IMR-90 (cell line): ENCODE measurements around the gene TBX15. TPM values are rescaled to one million over a fixed set of nuclear protein-coding genes. Genes with fewer than 3 reads are reported as not detected.

ENCODE experiments used
- ATAC-seq: fragments of 200-7000 bp; cut with Tn5 transposase; 2 replicates; pipeline ENCODE4 v1.9.1; 2020; ENCODE audit warnings: low read depth, mild to moderate bottlenecking, moderate library complexity
- BruUV-seq: library from RNA; stranded (reverse); fragments of 400-500 nt; replicated peaks from 2 replicates; lab custom pipeline; 2021; lab: Mats Ljungman, UMichigan
- CTCF ChIA-PET: fragments of 300-600 bp; formaldehyde crosslinking; extraction: SDS; loops from one replicate; lab custom pipeline; 2021; ENCODE audit warnings: antibody characterized with exemption; lab: Yijun Ruan, JAX
- POLR2A ChIA-PET: fragments of 300-600 bp; sonication (Branson Sonifier 250); formaldehyde crosslinking; loops from one replicate; lab custom pipeline; 2022; ENCODE audit warnings: antibody characterized with exemption; ENCODE audit not compliant: unreplicated experiment; lab: Charles Lee
- DNase-seq: peaks from one replicate; pipeline ENCODE4 v3.0.0; 2013
- H2AFZ ChIP-seq: replicated peaks from 2 replicates; pipeline ENCODE3; 2013; ENCODE audit warnings: low read length, mild to moderate bottlenecking; ENCODE audit not compliant: poor library complexity
- H2AK5ac ChIP-seq: 2 replicates; pipeline ENCODE4 v1.6.1; 2013; ENCODE audit warnings: low read depth, low read length, inconsistent platforms
- H2AK9ac ChIP-seq: replicated peaks from 2 replicates; pipeline ENCODE3; 2013; ENCODE audit warnings: mild to moderate bottlenecking, low read depth, low read length, moderate library complexity; ENCODE audit not compliant: poor library complexity
- H2BK120ac ChIP-seq: 2 replicates; pipeline ENCODE4 v1.6.1; 2013; ENCODE audit warnings: low read depth, low read length, inconsistent platforms
- H2BK15ac ChIP-seq: 3 replicates; pipeline ENCODE4 v1.6.1; 2013; ENCODE audit warnings: low read depth, low read length, inconsistent platforms
- H2BK20ac ChIP-seq: 2 replicates; pipeline ENCODE4 v1.6.1; 2013; ENCODE audit warnings: low read depth, mild to moderate bottlenecking, inconsistent platforms, low read length, moderate library complexity
- H2BK5ac ChIP-seq: 2 replicates; pipeline ENCODE4 v1.6.1; 2013; ENCODE audit warnings: mild to moderate bottlenecking, low read depth, low read length, inconsistent platforms; ENCODE audit not compliant: poor library complexity, severe bottlenecking
- H3K14ac ChIP-seq: replicated peaks from 2 replicates; pipeline ENCODE4 v1.6.1; 2013; ENCODE audit warnings: low read depth, low read length, inconsistent platforms
- H3K18ac ChIP-seq: 2 replicates; pipeline ENCODE4 v1.6.1; 2013; ENCODE audit warnings: low read depth, low read length, control low read depth
- H3K23ac ChIP-seq: 2 replicates; pipeline ENCODE4 v1.6.1; 2013; ENCODE audit warnings: low read depth, low read length, inconsistent platforms
- H3K27ac ChIP-seq: 2 replicates; pipeline ENCODE4 v1.5.1; 2013; ENCODE audit warnings: mild to moderate bottlenecking, control low read depth, low read length; ENCODE audit not compliant: insufficient read depth
- H3K27me3 ChIP-seq: 2 replicates; pipeline ENCODE4 v1.6.1; 2013; ENCODE audit warnings: low read length; ENCODE audit not compliant: control insufficient read depth, insufficient read depth
- H3K36me3 ChIP-seq: 2 replicates; pipeline ENCODE4 v1.6.1; 2013; ENCODE audit warnings: low read length, mixed read lengths; ENCODE audit not compliant: control insufficient read depth, insufficient read depth
- H3K4ac ChIP-seq: 2 replicates; pipeline ENCODE4 v1.6.1; 2013; ENCODE audit warnings: low read depth, low read length, inconsistent platforms
- H3K4me1 ChIP-seq: 2 replicates; pipeline ENCODE4 v1.6.1; 2013; ENCODE audit warnings: low read length, mixed read lengths; ENCODE audit not compliant: control insufficient read depth, insufficient read depth
- H3K4me2 ChIP-seq: 2 replicates; pipeline ENCODE4 v1.6.1; 2013; ENCODE audit warnings: low read depth, mild to moderate bottlenecking, control low read depth, low read length, moderate library complexity
- H3K4me3 ChIP-seq: 2 replicates; pipeline ENCODE4 v1.5.1; 2013; ENCODE audit warnings: low read depth, mild to moderate bottlenecking, control low read depth, low read length, moderate library complexity; ENCODE audit not compliant: insufficient read depth
- H3K56ac ChIP-seq: 2 replicates; pipeline ENCODE4 v1.6.1; 2013; ENCODE audit warnings: low read length, inconsistent platforms; ENCODE audit not compliant: insufficient read depth; ENCODE audit errors: extremely low read depth
- H3K79me1 ChIP-seq, 2 experiments: 2 replicates each; pipeline ENCODE4 v1.6.1; 2013; ENCODE audit warnings: low read length in 2 of 2, inconsistent platforms in 1 of 2, low read depth in 1 of 2
- H3K9ac ChIP-seq: 2 replicates; pipeline ENCODE4 v1.6.1; 2013; ENCODE audit warnings: low read depth, low read length, control low read depth
- H3K9me1 ChIP-seq: 2 replicates; pipeline ENCODE4 v1.6.1; 2013; ENCODE audit warnings: low read length, inconsistent platforms; ENCODE audit not compliant: insufficient read depth
- H3K9me3 ChIP-seq: 2 replicates; pipeline ENCODE4 v1.6.1; 2013; ENCODE audit warnings: low read length; ENCODE audit not compliant: control insufficient read depth, insufficient read depth
- H4K20me1 ChIP-seq: 2 replicates; pipeline ENCODE4 v1.6.1; 2013; ENCODE audit warnings: low read length, inconsistent platforms; ENCODE audit not compliant: insufficient read depth
- H4K5ac ChIP-seq: 2 replicates; pipeline ENCODE4 v1.6.1; 2013; ENCODE audit warnings: mild to moderate bottlenecking, low read depth, low read length, control low read depth
- H4K8ac ChIP-seq, 2 experiments: 2 replicates each; pipeline ENCODE4 v1.6.1; 2013; ENCODE audit warnings: low read depth in 2 of 2, low read length in 2 of 2, control low read depth in 1 of 2, inconsistent platforms in 1 of 2
- H4K91ac ChIP-seq: 2 replicates; pipeline ENCODE4 v1.6.1; 2013; ENCODE audit warnings: low read depth, low read length, inconsistent platforms; ENCODE audit not compliant: insufficient read depth
- BHLHE40 ChIP-seq: fragments of 150-350 bp; IDR thresholded peaks from 2 replicates; pipeline ENCODE4 v1.6.1; 2016; ENCODE audit warnings: mild to moderate bottlenecking, low read depth, low read length
- CEBPB ChIP-seq: IDR thresholded peaks from 2 replicates; pipeline ENCODE4 v1.6.1; 2012; ENCODE audit warnings: low read depth, low read length, improper control_type of control experiment
- CHD1 ChIP-seq: IDR thresholded peaks from 2 replicates; pipeline ENCODE4 v1.6.1; 2012; ENCODE audit warnings: low read depth, low read length, improper control_type of control experiment
- FOS ChIP-seq: fragments of 150-350 bp; IDR thresholded peaks from 2 replicates; pipeline ENCODE4 v1.6.1; 2016; ENCODE audit warnings: low read depth, low read length
- MAFK ChIP-seq: IDR thresholded peaks from 2 replicates; pipeline ENCODE4 v1.6.1; 2012; ENCODE audit warnings: low read depth, low read length, improper control_type of control experiment
- MAZ ChIP-seq: IDR thresholded peaks from 2 replicates; pipeline ENCODE4 v1.6.1; 2012; ENCODE audit warnings: low read depth, mild to moderate bottlenecking, low read length, improper control_type of control experiment, moderate library complexity, borderline replicate concordance
- MXI1 ChIP-seq: IDR thresholded peaks from 2 replicates; pipeline ENCODE4 v1.6.1; 2012; ENCODE audit warnings: low read depth, mild to moderate bottlenecking, low read length, moderate library complexity, borderline replicate concordance
- NFE2L2 ChIP-seq: fragments of 150-350 bp; IDR thresholded peaks from 2 replicates; pipeline ENCODE4 v1.6.1; 2016; ENCODE audit warnings: low read depth, mild to moderate bottlenecking, low read length
- POLR2A ChIP-seq: IDR thresholded peaks from 2 replicates; pipeline ENCODE4 v1.6.1; 2012; ENCODE audit warnings: mild to moderate bottlenecking, low read depth, low read length
- RAD21 ChIP-seq: IDR thresholded peaks from 2 replicates; pipeline ENCODE4 v1.6.1; 2012; ENCODE audit warnings: low read length, improper control_type of control experiment
- RCOR1 ChIP-seq: IDR thresholded peaks from 2 replicates; pipeline ENCODE4 v1.6.1; 2012; ENCODE audit warnings: mild to moderate bottlenecking, low read length, improper control_type of control experiment; ENCODE audit not compliant: insufficient replicate concordance
- RFX5 ChIP-seq: IDR thresholded peaks from 2 replicates; pipeline ENCODE4 v1.8.0; 2012; ENCODE audit warnings: low read depth, mild to moderate bottlenecking, low read length, moderate library complexity
- SMC3 ChIP-seq: fragments of 150-350 bp; IDR thresholded peaks from 2 replicates; pipeline ENCODE4 v1.6.1; 2016; ENCODE audit warnings: low read depth, mild to moderate bottlenecking, antibody characterized with exemption, low read length, moderate library complexity
- USF2 ChIP-seq: fragments of 150-350 bp; IDR thresholded peaks from 2 replicates; pipeline ENCODE4 v1.6.1; 2017; ENCODE audit warnings: mild to moderate bottlenecking, antibody characterized with exemption, low read length, low read depth
- WGBS, 2 experiments: methylation state at CpG; one replicate each; pipeline versions ENCODE4 v1.1.5 to v1.1.7; 2013; ENCODE audit warnings: missing lambda C conversion rate in 2 of 2; ENCODE audit not compliant: insufficient read length in 1 of 2; ENCODE audit errors: extremely low coverage in 2 of 2; 5-methylcytosine and 5-hydroxymethylcytosine counted together
- dilution Hi-C: fragments of 300-500 bp; cut with HindIII; formaldehyde crosslinking; loops from one replicate; pipeline ENCODE4 v1.14.3; 2018; ENCODE audit warnings: low sequenced_read_pairs; ENCODE audit not compliant: unreplicated experiment
- in situ Hi-C: fragments of 300-500 bp; cut with MboI; formaldehyde crosslinking; loops from 3 replicates; pipeline ENCODE4 v1.14.3; 2019; ENCODE audit warnings: low sequenced_read_pairs, inconsistent platforms, mixed read lengths
- intact Hi-C: fragments of 100-400 bp; cut with micrococcal nuclease; formaldehyde crosslinking; loops from 2 replicates; pipeline ENCODE4 v1.10.0; 2022
- polyA plus RNA-seq, 3 experiments: library from polyadenylated mRNA; depleted of rRNA; stranded (reverse); fragments of >200 nt; gene quantifications; 2 replicates each; pipeline ENCODE4 v1.2.3, GENCODE V29; 2012; ENCODE audit warnings: low replicate concordance in 1 of 3
- total RNA-seq: library from RNA; depleted of rRNA; stranded (reverse); fragments of >200 nt; gene quantifications from 2 replicates; pipeline ENCODE4 v1.2.3, GENCODE V29; 2012
- TF ChIP-seq, protein P1 (sequence below): fragments of 150-350 bp; IDR thresholded peaks from 2 replicates; pipeline ENCODE4 v1.6.1; 2016; ENCODE audit warnings: low read depth, mild to moderate bottlenecking, low read length, moderate library complexity, borderline replicate concordance
- TF ChIP-seq, protein P2 (sequence below): conservative IDR thresholded peaks from 2 replicates; pipeline ENCODE4 v1.5.1; 2012; ENCODE audit warnings: mild to moderate bottlenecking, low read depth, low read length, improper control_type of control experiment

Gene TBX15
- total and polyA plus RNA-seq, 2 of the 4 experiments (the other 2 are of a cell fraction) = not detected

DNA sequence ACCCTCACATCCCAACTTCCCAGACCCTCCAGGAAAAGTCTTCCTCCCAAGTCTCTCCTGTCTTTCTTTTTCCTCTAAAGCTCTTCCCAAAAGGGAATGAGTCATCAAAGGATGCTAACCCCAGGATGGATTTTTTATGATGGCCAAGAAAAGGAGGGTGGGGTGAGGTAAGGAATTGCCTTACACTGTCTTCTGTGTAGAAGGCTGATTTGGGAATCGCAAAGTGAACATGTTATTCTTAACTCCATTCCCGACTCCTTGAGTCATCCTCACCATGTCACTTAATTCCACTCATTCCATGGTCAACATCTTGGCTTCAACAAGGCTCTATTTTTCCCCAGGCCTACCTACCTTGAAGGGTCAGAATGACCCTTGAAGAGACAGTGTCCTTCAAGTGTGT, 44.0 kb downstream of the TBX15 start:
- in situ Hi-C loops (no loop called here), intact Hi-C loops (no loop called here), dilution Hi-C loops (no loop called here)
- no peak overlapping the region for H2AK9ac ChIP-seq
- no peak overlapping the region for H4K8ac ChIP-seq
- no CpG with 5 or more reads among the region's 2 CpGs for WGBS, 2 experiments
- no peak overlapping the region for H4K91ac ChIP-seq
- no peak overlapping the region for H2BK15ac ChIP-seq
- ATAC-seq (no peak), DNase-seq (no peak)
- H3K4me2 ChIP-seq = no peak overlapping the region
- no peak overlapping the region for H3K4me3 ChIP-seq
- no peak overlapping the region for H3K14ac ChIP-seq
- no peaks in the 10 kb centered on the region for H3K79me1 ChIP-seq
- H3K9me3 ChIP-seq = no peaks in the 10 kb centered on the region
- TF ChIP-seq MAZ = no peak
- no peak for TF ChIP-seq MXI1
- TF ChIP-seq NFE2L2 = no peak
- no peak for TF ChIP-seq USF2
- no peak for TF ChIP-seq RAD21
- no peak for TF ChIP-seq MAFK
- no peak for TF ChIP-seq RFX5
- TF ChIP-seq, protein P1, sequence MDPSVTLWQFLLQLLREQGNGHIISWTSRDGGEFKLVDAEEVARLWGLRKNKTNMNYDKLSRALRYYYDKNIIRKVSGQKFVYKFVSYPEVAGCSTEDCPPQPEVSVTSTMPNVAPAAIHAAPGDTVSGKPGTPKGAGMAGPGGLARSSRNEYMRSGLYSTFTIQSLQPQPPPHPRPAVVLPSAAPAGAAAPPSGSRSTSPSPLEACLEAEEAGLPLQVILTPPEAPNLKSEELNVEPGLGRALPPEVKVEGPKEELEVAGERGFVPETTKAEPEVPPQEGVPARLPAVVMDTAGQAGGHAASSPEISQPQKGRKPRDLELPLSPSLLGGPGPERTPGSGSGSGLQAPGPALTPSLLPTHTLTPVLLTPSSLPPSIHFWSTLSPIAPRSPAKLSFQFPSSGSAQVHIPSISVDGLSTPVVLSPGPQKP = no peak
- TF ChIP-seq CEBPB = no peak
- no peak for TF ChIP-seq FOS
- no peak for TF ChIP-seq SMC3
- TF ChIP-seq BHLHE40 = no peak
- TF ChIP-seq, protein P2, sequence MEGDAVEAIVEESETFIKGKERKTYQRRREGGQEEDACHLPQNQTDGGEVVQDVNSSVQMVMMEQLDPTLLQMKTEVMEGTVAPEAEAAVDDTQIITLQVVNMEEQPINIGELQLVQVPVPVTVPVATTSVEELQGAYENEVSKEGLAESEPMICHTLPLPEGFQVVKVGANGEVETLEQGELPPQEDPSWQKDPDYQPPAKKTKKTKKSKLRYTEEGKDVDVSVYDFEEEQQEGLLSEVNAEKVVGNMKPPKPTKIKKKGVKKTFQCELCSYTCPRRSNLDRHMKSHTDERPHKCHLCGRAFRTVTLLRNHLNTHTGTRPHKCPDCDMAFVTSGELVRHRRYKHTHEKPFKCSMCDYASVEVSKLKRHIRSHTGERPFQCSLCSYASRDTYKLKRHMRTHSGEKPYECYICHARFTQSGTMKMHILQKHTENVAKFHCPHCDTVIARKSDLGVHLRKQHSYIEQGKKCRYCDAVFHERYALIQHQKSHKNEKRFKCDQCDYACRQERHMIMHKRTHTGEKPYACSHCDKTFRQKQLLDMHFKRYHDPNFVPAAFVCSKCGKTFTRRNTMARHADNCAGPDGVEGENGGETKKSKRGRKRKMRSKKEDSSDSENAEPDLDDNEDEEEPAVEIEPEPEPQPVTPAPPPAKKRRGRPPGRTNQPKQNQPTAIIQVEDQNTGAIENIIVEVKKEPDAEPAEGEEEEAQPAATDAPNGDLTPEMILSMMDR = no peak
- TF ChIP-seq RCOR1 = no peak
- no peak for TF ChIP-seq CHD1
- TF ChIP-seq POLR2A = no peak
- CTCF ChIA-PET = no interaction called here
- no peak overlapping the region for H3K23ac ChIP-seq
- H3K4ac ChIP-seq = no peak overlapping the region
- H3K18ac ChIP-seq = no peak overlapping the region
- POLR2A ChIA-PET = no interaction called here
- no peaks in the 10 kb centered on the region for H3K36me3 ChIP-seq
- no peaks in the 10 kb centered on the region for H3K4me1 ChIP-seq
- H3K27ac ChIP-seq = no peak overlapping the region
- H2BK120ac ChIP-seq = no peak overlapping the region
- H2AFZ ChIP-seq = no peak overlapping the region
- no peak overlapping the region for H2BK20ac ChIP-seq
- no peak overlapping the region for H2AK5ac ChIP-seq
- H3K9me1 ChIP-seq = no peaks in the 10 kb centered on the region
- H3K56ac ChIP-seq = no peak overlapping the region
- H2BK5ac ChIP-seq = no peak overlapping the region
- H3K9ac ChIP-seq = no peak overlapping the region
- no TSS peak for BruUV-seq
- H4K20me1 ChIP-seq = no peaks in the 10 kb centered on the region
- H3K27me3 ChIP-seq = no peaks in the 10 kb centered on the region
- H4K5ac ChIP-seq = no peak overlapping the region
